ENCODE data around the gene THRAP3.
A peak's percentile ranks its signal among the peaks of the same experiment; 100 is the strongest.

The THRAP3 gene

GRCh38 chr1:36297062-36297461 is 72.8 kb downstream of the THRAP3 start:
- DNase-seq (ENCODE audit: low read depth in 2 of 2, low spot score in 1 of 2) = no peak

GRCh38 chr1:36298640-36299039 is 74.4 kb downstream of the THRAP3 start:
- DNase-seq (ENCODE audit: low read depth in 2 of 2, low spot score in 1 of 2) = no peak

- no peak for DNase-seq (ENCODE audit: low read depth in 2 of 2, low spot score in 1 of 2)
Measured at GRCh38 chr1:36300526-36300925, 76.3 kb downstream of the THRAP3 start.

GRCh38 chr1:36301220-36301619 is 77.0 kb downstream of the THRAP3 start:
- no peak for DNase-seq (ENCODE audit: low read depth in 2 of 2, low spot score in 1 of 2)

- DNase-seq (ENCODE audit: low read depth in 2 of 2, low spot score in 1 of 2) = no peak
Measured at GRCh38 chr1:36303244-36303643, 79.0 kb downstream of the THRAP3 start.

- DNase-seq (ENCODE audit: low read depth in 2 of 2, low spot score in 1 of 2) = no peak
Measured at GRCh38 chr1:36303650-36304360, 79.6 kb downstream of the THRAP3 start.

GRCh38 chr1:36304521-36304920 is 80.3 kb downstream of the THRAP3 start:
- no peak for DNase-seq (ENCODE audit: low read depth in 2 of 2, low spot score in 1 of 2)

GRCh38 chr1:36304970-36305914 is 81.0 kb downstream of the THRAP3 start:
- no peak for DNase-seq (ENCODE audit: low read depth in 2 of 2, low spot score in 1 of 2)

- no peak for DNase-seq (ENCODE audit: low read depth in 2 of 2, low spot score in 1 of 2)
Measured at GRCh38 chr1:36305915-36306209, 81.6 kb downstream of the THRAP3 start.

GRCh38 chr1:36306210-36306901 is 82.1 kb downstream of the THRAP3 start, which contains the start of gene SH3D21:
TSS of gene SH3D21 (plus strand) at chr1:36306368. CDS start at chr1:36306421, 53 bp downstream.
- no peak for DNase-seq (ENCODE audit: low read depth in 2 of 2, low spot score in 1 of 2)

GRCh38 chr1:36306902-36307456 is 82.7 kb downstream of the THRAP3 start:
- DNase-seq (ENCODE audit: low read depth in 2 of 2, low spot score in 1 of 2) = peak; percentile 83 to 84

- no peak for DNase-seq (ENCODE audit: low read depth in 2 of 2, low spot score in 1 of 2)
Measured at GRCh38 chr1:36307601-36308330, 83.5 kb downstream of the THRAP3 start.

GRCh38 chr1:36309397-36309796 is 85.2 kb downstream of the THRAP3 start:
- no peak for DNase-seq (ENCODE audit: low read depth in 2 of 2, low spot score in 1 of 2)

- DNase-seq (ENCODE audit: low read depth in 2 of 2, low spot score in 1 of 2) = no peak
Measured at GRCh38 chr1:36320291-36320761, 96.1 kb downstream of the THRAP3 start.

- no peak for DNase-seq (ENCODE audit: low read depth in 2 of 2, low spot score in 1 of 2)
Measured at GRCh38 chr1:36320767-36321118, 96.5 kb downstream of the THRAP3 start.

GRCh38 chr1:36321119-36321951 is 97.1 kb downstream of the THRAP3 start:
- DNase-seq (ENCODE audit: low read depth in 2 of 2, low spot score in 1 of 2) = no peak

GRCh38 chr1:36322041-36322785 is 98.0 kb downstream of the THRAP3 start:
- DNase-seq (ENCODE audit: low read depth in 2 of 2, low spot score in 1 of 2) = no peak

GRCh38 chr1:36322786-36323635 is 98.8 kb downstream of the THRAP3 start:
- no peak for DNase-seq (ENCODE audit: low read depth in 2 of 2, low spot score in 1 of 2)

All from stimulated activated CD8-positive, alpha-beta memory T cell treated with anti-CD3 and anti-CD28 coated beads, Interleukin-4, amount 100 ng/mL, for 1 hour (primary cell).